ENCODE results near the gene SIDT2. TPM values are rescaled to one million over a fixed set of nuclear protein-coding genes. Genes with fewer than 3 reads are reported as not detected.

Gene SIDT2
- total and polyA plus RNA-seq, 2 of the 8 experiments (the other 6 are each of a cell fraction or from before 2014, with no cell fraction given): 18.5 to 21.1 TPM

DNA sequence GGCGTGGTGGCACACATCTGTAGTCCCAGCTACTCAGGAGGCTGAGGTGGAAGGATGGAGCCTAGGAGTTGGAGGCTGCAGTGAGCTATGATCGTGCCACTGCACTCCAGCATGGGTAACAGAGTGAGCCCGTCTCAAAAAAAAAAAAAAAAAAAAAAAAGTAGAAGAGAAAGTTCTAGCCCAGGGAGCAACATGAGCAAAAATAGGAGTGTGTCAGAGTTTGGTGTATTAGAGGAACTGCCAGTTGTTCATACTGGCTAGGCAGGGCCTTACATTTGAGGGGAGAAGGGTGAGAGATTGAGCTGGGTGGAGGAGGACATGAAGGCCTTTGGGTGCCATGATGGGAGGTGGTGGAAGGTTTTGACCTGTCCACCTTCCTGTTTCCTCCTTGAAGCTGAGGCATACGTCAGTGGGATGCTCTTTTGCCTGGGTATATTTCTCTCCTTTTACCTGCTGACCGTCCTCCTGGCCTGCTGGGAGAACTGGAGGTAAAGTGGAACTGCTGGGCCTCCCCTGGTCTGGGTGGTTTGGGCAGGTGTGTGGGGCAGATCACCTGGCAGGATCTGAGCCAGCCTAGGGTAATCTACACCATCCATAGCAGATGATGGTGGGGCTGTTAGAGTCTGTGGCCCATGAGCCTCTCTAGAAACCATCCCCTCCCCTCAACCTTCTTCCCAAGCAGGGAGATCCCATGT is 7.3 kb downstream of the SIDT2 start:
- Histone ChIP-seq H3K23me2 (ENCODE audit: low read depth, low read length) (no peaks in the 10 kb centered on the region), H3K79me2 (ENCODE audit: control insufficient read depth in 1 of 2, insufficient read depth in 2 of 2, low read length in 2 of 2) (no peaks in the 10 kb centered on the region), H2AFZ (ENCODE audit: low read length) (no peak overlapping the region), H4K8ac (ENCODE audit: extremely low read depth, insufficient read depth, low read length) (no peak overlapping the region), H3K56ac (replicated peaks; ENCODE audit: insufficient read length, low read depth, low read length) (no peak overlapping the region), H3K9me3 (ENCODE audit: insufficient read depth in 2 of 2, low read depth in 1 of 2, low read length in 1 of 2) (no peaks in the 10 kb centered on the region), H4K91ac (replicated peaks; ENCODE audit: insufficient read length, low read length) (no peak overlapping the region), H4K20me1 (replicated peaks in 1 of 2; ENCODE audit: control insufficient read depth in 1 of 2, insufficient read depth in 2 of 2, low read length in 2 of 2) (peaks cover 0 to 6% of the 10 kb centered on the region in 2 experiments), H2AK5ac (ENCODE audit: low read depth, low read length) (no peak overlapping the region), H3K4me2 (ENCODE audit: insufficient read depth in 1 of 2, low read depth in 2 of 2, low read length in 2 of 2) (no peak overlapping the region), H3K4me3 (ENCODE audit: extremely low read depth in 1 of 4, insufficient read depth in 2 of 4, low read depth in 3 of 4, low read length in 4 of 4) (no peak overlapping the region), H3K36me3 (ENCODE audit: control insufficient read depth in 2 of 4, insufficient read depth in 4 of 4, low read length in 3 of 4) (peaks cover 0 to 10% (median 3%) of the 10 kb centered on the region in 4 experiments; a peak in 3 of 8 replicates), H3K4ac (replicated peaks; ENCODE audit: insufficient read length, low read depth, low read length) (no peak overlapping the region), H3K4me1 (replicated peaks in 1 of 4; ENCODE audit: control insufficient read depth in 3 of 4, insufficient read depth in 4 of 4, low read length in 3 of 4) (peaks cover under 1 to 3% (median 2%) of the 10 kb centered on the region in 4 experiments; a peak in 6 of 7 replicates), H3K27me3 (replicated peaks in 1 of 4; ENCODE audit: control insufficient read depth in 3 of 4, extremely low read depth in 1 of 4, insufficient read depth in 3 of 4, low read length in 3 of 4) (no peaks in the 10 kb centered on the region), H3K27ac (ENCODE audit: low read depth, low read length) (no peak overlapping the region), H4K5ac (ENCODE audit: insufficient read length, low read depth, low read length) (no peak overlapping the region), H3K18ac (ENCODE audit: extremely low read depth, low read length) (no peak overlapping the region), H3K23ac (ENCODE audit: insufficient read length) (no peak overlapping the region), H2BK12ac (ENCODE audit: low read depth, low read length) (no peak overlapping the region), H3K9ac (replicated peaks in 1 of 4; ENCODE audit: extremely low read depth in 1 of 4, low read depth in 3 of 4, low read length in 3 of 4) (no peak overlapping the region), H2BK20ac (ENCODE audit: low read length) (no peak overlapping the region), H2BK120ac (replicated peaks; ENCODE audit: low read depth, low read length) (no peak overlapping the region), H2BK5ac (ENCODE audit: low read depth, low read length) (no peak overlapping the region), H3K79me1 (ENCODE audit: low read depth, low read length) (no peaks in the 10 kb centered on the region), H3K14ac (ENCODE audit: insufficient read length) (no peak overlapping the region), H2BK15ac (ENCODE audit: low read length) (no peak overlapping the region)
- ChIA-PET CTCF (ENCODE audit: partially characterized antibody) (interaction anchor here (13.4 to 14.0 kb wide), 2 partner anchors 13 to 38 kb away, joined by 249 to 359 read pairs; partner anchors contain the start of genes PCSK7, RNF214 and TAGLN), POLR2A (ENCODE audit: partially characterized antibody) (interaction anchor here (0.7 to 12.6 kb wide), 3 partner anchors 16 to 43 kb away, joined by 3 to 153 read pairs (median 4); partner anchors contain the start of gene TAGLN)
- no peak for FAIRE-seq
- DNase-seq (ENCODE audit: low read depth in 1 of 2, low spot score in 2 of 2): no peak
- 88% methylated on average over 4 of the region's 5 CpGs; no CpG with 5 or more reads in 1 of the 2 experiments for WGBS, 2 experiments (ENCODE audit: extremely low coverage in 1 of 2, insufficient coverage in 1 of 2, insufficient read length in 1 of 2, insufficient replicate concordance in 2 of 2, low coverage in 1 of 2, low lambda C conversion rate in 2 of 2, missing lambda C conversion rate in 1 of 2)
- no peak for TF ChIP-seq GABPA (IDR thresholded peaks at IDR 0.05; ENCODE audit: borderline replicate concordance, insufficient read depth, low read length)
- TF ChIP-seq SIRT6 (IDR thresholded peaks at IDR 0.05; ENCODE audit: low read length): no peak
- TF ChIP-seq ATF2 (IDR thresholded peaks at IDR 0.05; ENCODE audit: low read length): no peak
- no peak for TF ChIP-seq CTCF (IDR thresholded peaks at IDR 0.05; ENCODE audit: control extremely low read depth in 1 of 3, insufficient read depth in 1 of 3, low read depth in 1 of 3, low read length in 3 of 3)
- TF ChIP-seq MAFK (IDR thresholded peaks at IDR 0.05; ENCODE audit: low read depth, low read length): no peak
- TF ChIP-seq CBX8 (IDR thresholded peaks at IDR 0.05; ENCODE audit: borderline replicate concordance, low read depth, low read length): no peak
- TF ChIP-seq, protein P1, sequence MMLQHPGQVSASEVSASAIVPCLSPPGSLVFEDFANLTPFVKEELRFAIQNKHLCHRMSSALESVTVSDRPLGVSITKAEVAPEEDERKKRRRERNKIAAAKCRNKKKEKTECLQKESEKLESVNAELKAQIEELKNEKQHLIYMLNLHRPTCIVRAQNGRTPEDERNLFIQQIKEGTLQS (IDR thresholded peaks at IDR 0.05; ENCODE audit: insufficient read depth, low read depth, low read length): no peak

Data from H1 (cell line).